ENCODE data around the gene NFIB.

DNA sequence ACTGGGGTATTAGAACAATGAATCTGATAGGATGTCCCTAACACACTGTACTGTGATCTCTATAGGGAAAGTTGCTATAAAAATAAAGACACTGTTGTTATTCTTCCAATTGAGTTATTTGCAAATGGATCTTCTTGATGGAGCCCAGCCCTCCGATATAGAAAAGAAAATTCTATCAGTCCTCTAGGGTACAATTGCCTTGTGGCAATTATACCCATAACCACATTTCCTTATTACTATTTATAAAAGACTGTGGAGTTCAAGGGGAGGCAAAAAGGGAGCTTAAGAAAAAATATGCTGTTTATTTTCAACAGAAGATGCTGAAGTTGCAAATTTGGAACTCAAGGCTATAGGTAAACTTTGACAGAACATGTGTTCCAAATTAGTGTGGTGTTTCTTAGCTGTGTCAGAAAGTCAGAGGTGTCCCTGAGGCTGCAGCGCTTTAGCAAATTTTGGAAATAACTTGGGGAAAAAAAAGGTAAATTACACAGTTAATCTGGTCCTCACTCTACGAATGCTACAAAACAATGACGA, 116.5 kb downstream of the NFIB start:
- TF ChIP-seq SUZ12 (IDR thresholded peaks at IDR 0.05; ENCODE audit: extremely low read depth, insufficient read depth, insufficient read length) (no peak), YY1 (IDR thresholded peaks at IDR 0.05; ENCODE audit: insufficient read depth, insufficient read length) (no peak), ZNF274 (IDR thresholded peaks at IDR 0.05; ENCODE audit: low read depth, low read length) (no peak)

Data from NT2/D1 (cell line).